Heart right ventricle (tissue), 16 donors: Measurements from ENCODE around the gene PLSCR3. TPM values are rescaled to one million over a fixed set of nuclear protein-coding genes. Genes with fewer than 3 reads are reported as not detected.

ENCODE experiments used
- ATAC-seq, 8 donors: fragments of 200-7000 bp; cut with Tn5 transposase; one replicate each; pipeline ENCODE4 v1.9.1; 2020; ENCODE audit warnings: mild to moderate bottlenecking in 8 of 8, moderate library complexity in 8 of 8, moderate number of reproducible peaks in 1 of 8
- DNase-seq, 2 donors: peaks; one replicate each; pipeline ENCODE4 v3.0.0-alpha.2; 2020
- H3K27ac ChIP-seq, 10 donors: fragments of 200-600 bp; sonication (generic) in 2 of 10; one replicate each; pipeline versions ENCODE4 v1.5.0 to v1.8.0; 2020 to 2022; ENCODE audit warnings: mild to moderate bottlenecking in 3 of 10
- H3K27me3 ChIP-seq, 7 donors: fragments of 200-600 bp; one replicate each; pipeline ENCODE4 v1.8.0; 2021 to 2022; ENCODE audit warnings: mild to moderate bottlenecking in 2 of 7
- H3K36me3 ChIP-seq, 9 donors: fragments of 200-600 bp; sonication (generic) in 1 of 9; one replicate each; pipeline versions ENCODE4 v1.5.0 to v1.8.0; 2020 to 2022; ENCODE audit warnings: mild to moderate bottlenecking in 2 of 9
- H3K4me1 ChIP-seq, 9 donors: fragments of 200-600 bp; sonication (generic) in 1 of 9; one replicate each; pipeline versions ENCODE4 v1.5.0 to v1.8.0; 2020 to 2022; ENCODE audit warnings: mild to moderate bottlenecking in 4 of 9
- H3K4me3 ChIP-seq, 10 donors: fragments of 200-600 bp; sonication (generic) in 2 of 10; one replicate each; pipeline versions ENCODE4 v1.5.0 to v1.8.0; 2020 to 2022; ENCODE audit warnings: mild to moderate bottlenecking in 7 of 10, moderate library complexity in 2 of 10
- H3K9me3 ChIP-seq, 11 donors: fragments of 200-600 bp in 10 of 11; sonication (generic) in 2 of 11; one replicate each; pipeline versions ENCODE4 v1.5.0 to v1.8.0; 2013 to 2022; ENCODE audit warnings: mild to moderate bottlenecking in 2 of 11, control low read depth in 1 of 11, moderate library complexity in 1 of 11
- CTCF ChIP-seq, 9 donors: fragments of 200-600 bp; sonication (generic) in 2 of 9; IDR thresholded peaks; one replicate each; pipeline versions ENCODE4 v1.5.0 to v1.8.0; 2021 to 2022; ENCODE audit warnings: antibody characterized with exemption in 9 of 9, mild to moderate bottlenecking in 5 of 9, moderate library complexity in 1 of 9
- WGBS, 2 donors: extraction: QIAGEN DNeasy Blood & Tissue Kit; methylation state at CpG; one replicate each; pipeline ENCODE4 v1.1.7; 2013; ENCODE audit warnings: inconsistent platforms in 1 of 2; 5-methylcytosine and 5-hydroxymethylcytosine counted together
- intact Hi-C, 10 donors: fragments of 100-400 bp; cut with DNase I; formaldehyde crosslinking; loops; one replicate each; pipeline versions ENCODE4 v1.11.1 to v1.14.2; 2022
- polyA plus RNA-seq, 2 donors: library from polyadenylated mRNA; stranded (reverse); fragments of 200-250 nt; gene quantifications; one replicate each; pipeline ENCODE4 v1.2.3, GENCODE V29; 2013
- total RNA-seq, 10 donors: library from RNA; stranded (reverse); fragmentation: NEBNext Ultra II Directional in 3 of 10; extraction: Animal tissue kit (Norgen Biotek cat#: 25700) in 3 of 10; gene quantifications; one replicate each; pipeline versions ENCODE4 v1.2.1 to v1.2.4, GENCODE V29; 2021 to 2023
- donor health status: Arrhythmogenic right ventricular cardiomyopathy.
- donor health status: ischemic (EF 13 %, LVEDD 7.1; RV severe dilation, severe dysfunction).
- donor health status: healthy with polysubstance abuse.
- donor health status: DM: no; HTN: yes; CAD: no.
- donor health status: DM: no; HTN: no; CAD: no.
- donor health status: ischemic (EF 25% LVEDD 6.9; RV normal size, moderate dysfunction).
- donor health status: ischemic (EF 25% LVEDD 5.7; RV mildly dilated, moderate dysfunction).
- donor health status: healthy.
- donor health status: DM: yes; HTN: yes; CAD: no.
- donor health status: Ischemic cardiomyopathy.
- donor health status: ischemic (EF 35%, LVEDD 5.7; RV mildly dilated, moderate dysfunction).
- donor health status: nonischemic (EF 11% LVEDD 7.7; RV severe dilation, severe dysfunction).
- donor health status: DM: yes; HTN: yes; CAD: no.
- donor health status: PGD.
- donor health status: ischemic (EF 29% LVEDD 5.4; RV normal size, mild dysfunction).
- donor health status: nonischemic (EF 23%, LVEDD 6.1; RV moderate dilation, normal function).

The PLSCR3 gene
- total and polyA plus RNA-seq, 12 donors = 14.4 to 32.9 (median 17.7) TPM

GRCh38 chr17:7348478-7349242, 45.7 kb downstream of the PLSCR3 start:
- no peak for TF ChIP-seq CTCF (IDR thresholded peaks at IDR 0.05)
- WGBS, 2 donors = 64 to 77% methylated on average over 18 to 19 of the region's 19 CpGs
- Histone ChIP-seq H3K4me3 (no peak overlapping the region), H3K36me3 (peaks cover 0 to 32% (median 0%) of the 10 kb centered on the region in 9 donors), H3K9me3 (no peaks in the 10 kb centered on the region), H3K27ac (peak overlapping the region in 5 of 10 donors; percentile 98 to 100 (median 99)), H3K27me3 (no peaks in the 10 kb centered on the region), H3K4me1 (peaks cover 4 to 41% (median 35%) of the 10 kb centered on the region in 9 donors)
- intact Hi-C loops = loop anchor here in 4 of 10 donors (2.0 to 5.0 kb wide), 3 partner anchors 51 to 68 kb away; partner anchors contain the start of gene SLC2A4 (in 4 of the 4)
- ATAC-seq (no peak), DNase-seq (no peak)

GRCh38 chr17:7347630-7348477, 46.5 kb downstream of the PLSCR3 start:
- WGBS, 2 donors = 69 to 72% methylated on average over 19 of the region's 19 CpGs
- TF ChIP-seq CTCF (IDR thresholded peaks at IDR 0.05) = no peak
- no peaks in the 10 kb centered on the region for H3K9me3 ChIP-seq
- peaks cover 0 to 3% (median 0%) of the 10 kb centered on the region in 7 donors for H3K27me3 ChIP-seq
- DNase-seq = no peak
- H3K4me3 ChIP-seq = no peak overlapping the region
- no peak overlapping the region for H3K27ac ChIP-seq
- ATAC-seq = no peak
- intact Hi-C loops = loop anchor here in 4 of 10 donors (2.0 to 5.0 kb wide), 3 partner anchors 51 to 67 kb away; partner anchors contain the start of gene SLC2A4 (in 4 of the 4)
- peaks cover 0 to 38% (median 0%) of the 10 kb centered on the region in 9 donors for H3K36me3 ChIP-seq
- peaks cover 4 to 33% (median 28%) of the 10 kb centered on the region in 9 donors for H3K4me1 ChIP-seq

- H3K4me1 ChIP-seq = peaks cover 2 to 27% (median 21%) of the 10 kb centered on the region in 9 donors
- 71 to 73% methylated on average over 18 of the region's 18 CpGs for WGBS, 2 donors
- H3K36me3 ChIP-seq = peaks cover 0 to 44% (median 0%) of the 10 kb centered on the region in 9 donors
- DNase-seq = no peak
- no peak overlapping the region for H3K27ac ChIP-seq
- H3K9me3 ChIP-seq = no peaks in the 10 kb centered on the region
- no peak for ATAC-seq
- intact Hi-C loops = loop anchor here in 3 of 10 donors (5.0 kb wide), 2 partner anchors 50 to 65 kb away; partner anchors contain the start of gene SLC2A4 (in 3 of the 3)
- no peak for TF ChIP-seq CTCF (IDR thresholded peaks at IDR 0.05)
- H3K4me3 ChIP-seq = no peak overlapping the region
- H3K27me3 ChIP-seq = peaks cover 0 to 11% (median 0%) of the 10 kb centered on the region in 7 donors
Measured at GRCh38 chr17:7346761-7347614, 47.3 kb downstream of the PLSCR3 start.
